Osteoblast (primary cell): ENCODE results near the gene CCDC167. TPM values are rescaled to one million over a fixed set of nuclear protein-coding genes. Genes with fewer than 3 reads are reported as not detected.

Source experiments
- DNase-seq: peaks from one replicate; pipeline ENCODE4 v3.0.0; 2011; ENCODE audit warnings: low spot score, mixed read lengths; ENCODE audit not compliant: insufficient read length; ENCODE audit errors: missing footprints
- H2AFZ ChIP-seq: 2 replicates; pipeline ENCODE4 v1.6.0; 2011; ENCODE audit warnings: mild to moderate bottlenecking, low read length
- H3K27ac ChIP-seq: 2 replicates; pipeline ENCODE4 v1.5.1; 2011; ENCODE audit warnings: mild to moderate bottlenecking, low read depth, low read length, moderate library complexity
- H3K27me3 ChIP-seq: 2 replicates; pipeline ENCODE4 v1.6.0; 2012; ENCODE audit warnings: mild to moderate bottlenecking, control low read depth, inconsistent platforms, low read length, moderate library complexity; ENCODE audit not compliant: insufficient read depth
- H3K36me3 ChIP-seq: 2 replicates; pipeline ENCODE4 v1.5.1; 2011; ENCODE audit warnings: mild to moderate bottlenecking, low read length, control low read depth, moderate library complexity; ENCODE audit not compliant: insufficient read depth
- H3K4me1 ChIP-seq: 2 replicates; pipeline ENCODE4 v1.5.1; 2011; ENCODE audit warnings: mild to moderate bottlenecking, low read length, control low read depth, moderate library complexity; ENCODE audit not compliant: insufficient read depth
- H3K4me2 ChIP-seq: 2 replicates; pipeline ENCODE4 v1.6.0; 2011; ENCODE audit warnings: mild to moderate bottlenecking, low read length; ENCODE audit not compliant: insufficient read depth
- H3K4me3 ChIP-seq: fragments of 200-600 bp; sonication (generic); 3 replicates; pipeline ENCODE4 v1.5.1; 2012; ENCODE audit warnings: mild to moderate bottlenecking, low read length, inconsistent platforms; ENCODE audit not compliant: insufficient read depth
- H3K79me2 ChIP-seq: 2 replicates; pipeline ENCODE4 v1.6.0; 2012; ENCODE audit warnings: mild to moderate bottlenecking, low read length, control low read depth, inconsistent platforms; ENCODE audit not compliant: insufficient read depth
- H3K9me3 ChIP-seq: 2 replicates; pipeline ENCODE4 v1.5.1; 2011; ENCODE audit warnings: low read depth, low read length, control low read depth
- H4K20me1 ChIP-seq: 2 replicates; pipeline ENCODE4 v1.6.0; 2012; ENCODE audit warnings: mild to moderate bottlenecking, low read length, control low read depth; ENCODE audit not compliant: insufficient read depth
- total RNA-seq: library from RNA; depleted of rRNA; stranded (reverse); fragments of >200 nt; gene quantifications from 2 replicates; pipeline ENCODE4 v1.2.3, GENCODE V29; 2012
- TF ChIP-seq, protein P1 (sequence below): IDR thresholded peaks from 2 replicates; pipeline ENCODE4 v1.5.1; 2011; ENCODE audit warnings: mild to moderate bottlenecking, low read depth, low read length, moderate library complexity; ENCODE audit errors: extremely low read depth

Gene CCDC167
- total RNA-seq, 1 donor: 14.8 TPM

DNA sequence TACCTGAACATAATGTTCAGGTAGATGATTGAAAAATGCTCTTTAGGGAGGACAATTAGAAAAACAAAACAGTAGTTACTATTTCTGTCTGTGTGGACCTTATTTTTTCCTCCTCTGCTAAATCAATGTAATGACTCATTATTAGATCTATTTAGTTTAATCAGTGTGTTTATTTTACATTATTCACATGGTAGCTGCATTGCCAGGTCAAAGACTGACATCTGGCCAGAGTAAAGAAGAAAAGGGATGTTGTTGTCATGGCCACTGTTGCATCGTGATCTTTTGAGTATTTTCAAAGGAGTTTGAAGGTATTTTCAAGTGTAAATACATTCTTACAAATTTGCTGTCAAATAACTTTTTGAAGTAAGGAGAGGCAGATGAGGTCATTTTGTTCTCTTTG lies 60.8 kb downstream of the CCDC167 start:
- Histone ChIP-seq H3K9me3 (no peaks in the 10 kb centered on the region), H3K4me1 (peaks cover 11% of the 10 kb centered on the region), H3K4me3 (no peak overlapping the region), H3K27ac (no peak overlapping the region), H3K36me3 (peaks cover 25% of the 10 kb centered on the region), H2AFZ (no peak overlapping the region), H3K4me2 (no peak overlapping the region), H3K27me3 (no peaks in the 10 kb centered on the region), H4K20me1 (no peaks in the 10 kb centered on the region), H3K79me2 (peaks cover 71% of the 10 kb centered on the region)
- no peak for DNase-seq
- TF ChIP-seq, protein P1, sequence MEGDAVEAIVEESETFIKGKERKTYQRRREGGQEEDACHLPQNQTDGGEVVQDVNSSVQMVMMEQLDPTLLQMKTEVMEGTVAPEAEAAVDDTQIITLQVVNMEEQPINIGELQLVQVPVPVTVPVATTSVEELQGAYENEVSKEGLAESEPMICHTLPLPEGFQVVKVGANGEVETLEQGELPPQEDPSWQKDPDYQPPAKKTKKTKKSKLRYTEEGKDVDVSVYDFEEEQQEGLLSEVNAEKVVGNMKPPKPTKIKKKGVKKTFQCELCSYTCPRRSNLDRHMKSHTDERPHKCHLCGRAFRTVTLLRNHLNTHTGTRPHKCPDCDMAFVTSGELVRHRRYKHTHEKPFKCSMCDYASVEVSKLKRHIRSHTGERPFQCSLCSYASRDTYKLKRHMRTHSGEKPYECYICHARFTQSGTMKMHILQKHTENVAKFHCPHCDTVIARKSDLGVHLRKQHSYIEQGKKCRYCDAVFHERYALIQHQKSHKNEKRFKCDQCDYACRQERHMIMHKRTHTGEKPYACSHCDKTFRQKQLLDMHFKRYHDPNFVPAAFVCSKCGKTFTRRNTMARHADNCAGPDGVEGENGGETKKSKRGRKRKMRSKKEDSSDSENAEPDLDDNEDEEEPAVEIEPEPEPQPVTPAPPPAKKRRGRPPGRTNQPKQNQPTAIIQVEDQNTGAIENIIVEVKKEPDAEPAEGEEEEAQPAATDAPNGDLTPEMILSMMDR: no peak

DNA sequence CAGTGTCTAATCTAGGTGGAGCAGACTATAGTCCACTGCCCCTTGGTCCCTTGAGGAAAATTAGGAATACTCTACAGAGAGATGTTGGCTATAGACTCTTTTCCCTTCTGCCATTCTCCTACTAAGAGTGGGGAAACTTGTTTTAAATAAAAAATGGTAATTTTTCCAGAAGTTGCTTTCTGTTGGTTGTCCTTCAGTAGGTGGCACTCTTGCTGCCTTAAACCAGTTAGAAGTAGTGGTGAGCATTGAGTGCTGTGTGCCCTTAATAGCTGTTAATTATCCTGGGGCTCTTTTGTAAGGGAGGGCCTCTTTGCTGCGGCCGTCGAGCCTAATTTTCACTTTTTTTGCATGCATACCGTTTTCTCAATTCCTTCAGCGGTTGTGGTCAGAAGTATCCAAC lies 63.9 kb downstream of the CCDC167 start:
- H3K4me3 ChIP-seq: no peak overlapping the region
- DNase-seq: no peak
- no peaks in the 10 kb centered on the region for H3K27me3 ChIP-seq
- H2AFZ ChIP-seq: no peak overlapping the region
- H4K20me1 ChIP-seq: no peaks in the 10 kb centered on the region
- TF ChIP-seq, protein P1: peak; percentile 13
- H3K4me1 ChIP-seq: peaks cover 13% of the 10 kb centered on the region
- no peak overlapping the region for H3K4me2 ChIP-seq
- no peak overlapping the region for H3K27ac ChIP-seq
- peaks cover 22% of the 10 kb centered on the region for H3K36me3 ChIP-seq
- no peaks in the 10 kb centered on the region for H3K9me3 ChIP-seq
- peaks cover 70% of the 10 kb centered on the region for H3K79me2 ChIP-seq

DNA sequence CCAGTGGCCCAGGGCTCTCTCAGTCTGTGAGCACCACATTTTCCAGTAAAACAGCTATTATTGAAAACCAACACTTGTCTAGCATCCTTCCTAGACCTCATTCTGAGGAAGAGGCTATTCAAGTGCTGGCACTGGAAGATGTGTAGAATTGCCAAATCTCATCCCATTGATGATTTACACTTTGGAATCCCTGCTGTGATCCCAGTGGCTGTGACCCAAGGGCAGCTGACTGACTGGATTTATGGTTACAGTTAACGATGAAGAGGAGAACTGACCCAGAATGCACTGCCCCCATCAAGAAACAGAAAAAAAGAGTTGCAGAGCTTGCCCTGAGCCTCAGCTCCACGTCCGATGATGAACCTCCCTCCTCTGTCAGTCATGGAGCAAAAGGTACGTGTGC lies 64.3 kb downstream of the CCDC167 start:
- peaks cover 21% of the 10 kb centered on the region for H3K36me3 ChIP-seq
- H3K27ac ChIP-seq: no peak overlapping the region
- H3K4me2 ChIP-seq: no peak overlapping the region
- H2AFZ ChIP-seq: no peak overlapping the region
- H4K20me1 ChIP-seq: no peaks in the 10 kb centered on the region
- H3K4me1 ChIP-seq: peaks cover 13% of the 10 kb centered on the region
- H3K79me2 ChIP-seq: peaks cover 66% of the 10 kb centered on the region
- no peaks in the 10 kb centered on the region for H3K27me3 ChIP-seq
- H3K4me3 ChIP-seq: no peak overlapping the region
- TF ChIP-seq, protein P1: no peak
- no peaks in the 10 kb centered on the region for H3K9me3 ChIP-seq
- no peak for DNase-seq

DNA sequence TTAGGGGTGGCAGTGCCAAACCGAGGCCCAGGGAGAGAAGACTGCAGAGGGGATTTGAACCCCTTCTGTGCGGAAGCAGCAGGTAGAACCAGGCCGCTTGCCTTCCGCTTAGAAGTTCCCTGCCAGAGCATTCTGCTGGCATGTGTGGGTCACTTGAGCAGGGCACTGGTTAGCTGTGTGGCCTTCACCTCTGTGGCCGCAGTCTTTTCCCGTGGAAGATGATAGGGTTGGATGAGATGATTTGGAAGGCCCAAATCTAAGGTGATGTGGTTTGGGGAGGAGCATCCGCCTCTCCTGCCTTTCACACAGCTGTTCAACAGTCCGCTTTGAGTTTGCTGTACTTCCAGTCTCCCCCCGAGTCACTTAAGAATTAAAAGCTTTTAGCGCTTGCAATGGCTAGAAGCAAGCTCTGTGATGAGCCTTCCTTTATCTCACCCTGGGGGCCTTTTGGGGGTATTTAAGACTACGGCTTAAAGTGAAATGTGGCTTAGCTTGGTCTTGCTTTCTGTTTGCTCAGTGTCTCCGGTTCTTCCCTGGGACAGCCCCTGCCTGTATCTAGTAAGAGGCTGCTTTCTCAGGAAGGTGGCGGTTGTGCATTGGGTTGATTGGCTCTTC lies 65.9 kb downstream of the CCDC167 start:
- Histone ChIP-seq H3K36me3 (peaks cover 15% of the 10 kb centered on the region), H4K20me1 (no peaks in the 10 kb centered on the region), H3K4me1 (peaks cover 13% of the 10 kb centered on the region), H3K27ac (peak overlapping the region; percentile 87), H3K4me3 (peak overlapping the region; percentile 89), H3K79me2 (peaks cover 51% of the 10 kb centered on the region), H3K9me3 (no peaks in the 10 kb centered on the region), H3K4me2 (peak overlapping the region; percentile 97), H2AFZ (peak overlapping the region; percentile 85), H3K27me3 (no peaks in the 10 kb centered on the region)
- peak; percentile 83 for DNase-seq
- TF ChIP-seq, protein P1: no peak

Other genes with a start within 250 kb of the CCDC167 start
- gene TBC1D22B, start 242.1 kb downstream of the CCDC167 start, total RNA-seq: 6.9 and 7.7 TPM in 2 replicates
- gene TMEM217, start 241.7 kb downstream of the CCDC167 start, total RNA-seq: 2.7 and 3.3 TPM in 2 replicates
- gene RNF8, start 145.9 kb downstream of the CCDC167 start, total RNA-seq: 16.6 and 20.9 TPM in 2 replicates
- gene CMTR1, start 66.7 kb downstream of the CCDC167 start, total RNA-seq: 38.7 and 39.5 TPM in 2 replicates
- gene MDGA1, start 198.0 kb upstream of the CCDC167 start, total RNA-seq: 6.2 and 10.6 TPM in 2 replicates